ENCODE results near the gene PHAX. TPM values are rescaled to one million over a fixed set of nuclear protein-coding genes. Genes with fewer than 3 reads are reported as not detected.

PHAX gene
- total and polyA plus RNA-seq, 2 experiments from 2014 or later, result 57.0 to 65.0 TPM

- WGBS (ENCODE audit: low lambda C conversion rate, missing lambda C conversion rate), result 94% methylated on average over 2 of the region's 2 CpGs
- H2AFZ ChIP-seq, result no peak overlapping the region
Observed at GRCh38 chr5:126562823-126563222, 37.9 kb upstream of the PHAX start.

GRCh38 chr5:126568206-126568755, 32.5 kb upstream of the PHAX start:
- no peaks in the 10 kb centered on the region for H3K36me3 ChIP-seq (replicated peaks; ENCODE audit: insufficient read depth, low read depth)
- H3K27ac ChIP-seq, result no peak overlapping the region
- no peaks in the 10 kb centered on the region for H3K4me1 ChIP-seq (ENCODE audit: insufficient read depth)
- no peak for DNase-seq (ENCODE audit: low spot score)
- H3K4me2 ChIP-seq, result no peak overlapping the region
- TF ChIP-seq CTCF (IDR thresholded peaks at IDR 0.05; ENCODE audit: poor library complexity) (no peak), EZH2phosphoT487 (IDR thresholded peaks at IDR 0.05; ENCODE audit: low read depth, severe bottlenecking, unreplicated experiment) (no peak), EZH2 (IDR thresholded peaks at IDR 0.05; ENCODE audit: borderline replicate concordance) (no peak)
- H3K4me3 ChIP-seq, result no peak overlapping the region
- no peak overlapping the region for H2AFZ ChIP-seq
- no peaks in the 10 kb centered on the region for H4K20me1 ChIP-seq (ENCODE audit: insufficient read depth, poor library complexity, severe bottlenecking)
- 95% methylated on average over 4 of the region's 4 CpGs for WGBS (ENCODE audit: low lambda C conversion rate, missing lambda C conversion rate)
- H3K9me2 ChIP-seq (replicated peaks; ENCODE audit: insufficient read depth), result no peaks in the 10 kb centered on the region
- no peaks in the 10 kb centered on the region for H3K9me3 ChIP-seq (ENCODE audit: low read depth)
- no peaks in the 10 kb centered on the region for H3K27me3 ChIP-seq
- H3K79me2 ChIP-seq, result no peaks in the 10 kb centered on the region

More at GRCh38 chr5:126562823-126563222, 37.9 kb upstream of the PHAX start:
- Histone ChIP-seq H4K20me1 (ENCODE audit: insufficient read depth, poor library complexity, severe bottlenecking) (no peaks in the 10 kb centered on the region), H3K27ac (no peak overlapping the region), H3K4me1 (ENCODE audit: insufficient read depth) (no peaks in the 10 kb centered on the region), H3K79me2 (no peaks in the 10 kb centered on the region), H3K9me2 (replicated peaks; ENCODE audit: insufficient read depth) (no peaks in the 10 kb centered on the region), H3K4me2 (no peak overlapping the region), H3K36me3 (replicated peaks; ENCODE audit: insufficient read depth, low read depth) (peaks cover 3% of the 10 kb centered on the region), H3K4me3 (no peak overlapping the region), H3K27me3 (no peaks in the 10 kb centered on the region), H3K9me3 (ENCODE audit: low read depth) (no peaks in the 10 kb centered on the region)
- no peak for TF ChIP-seq EZH2phosphoT487 (IDR thresholded peaks at IDR 0.05; ENCODE audit: low read depth, severe bottlenecking, unreplicated experiment)
- no peak for TF ChIP-seq CTCF (IDR thresholded peaks at IDR 0.05; ENCODE audit: poor library complexity)
- TF ChIP-seq EZH2 (IDR thresholded peaks at IDR 0.05; ENCODE audit: borderline replicate concordance), result no peak
- no peak for DNase-seq (ENCODE audit: low spot score)

DNA sequence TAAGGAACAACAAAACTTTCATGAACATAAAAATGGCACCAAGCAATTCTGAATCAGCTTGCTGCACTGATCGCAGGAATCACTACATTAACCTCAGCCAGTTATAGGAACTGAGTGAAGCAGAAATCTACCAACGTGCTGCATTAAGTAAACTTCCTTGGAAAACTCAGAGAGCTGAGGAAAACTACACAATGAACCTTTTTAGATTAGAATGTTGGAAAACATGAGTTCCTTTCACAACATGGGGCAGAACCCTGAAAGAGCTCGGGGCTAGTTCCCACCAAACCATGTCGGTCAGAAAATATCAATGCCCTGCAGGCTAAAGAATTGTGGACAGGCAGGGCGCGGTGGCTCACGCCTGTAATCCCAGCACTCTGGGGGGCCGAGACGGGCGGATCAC, 25.1 kb upstream of the PHAX start:
- H3K27ac ChIP-seq, result no peak overlapping the region
- no peaks in the 10 kb centered on the region for H3K36me3 ChIP-seq (replicated peaks; ENCODE audit: insufficient read depth, low read depth)
- H3K9me2 ChIP-seq (replicated peaks; ENCODE audit: insufficient read depth), result no peaks in the 10 kb centered on the region
- 98% methylated on average over 10 of the region's 10 CpGs for WGBS (ENCODE audit: low lambda C conversion rate, missing lambda C conversion rate)
- TF ChIP-seq EZH2phosphoT487 (IDR thresholded peaks at IDR 0.05; ENCODE audit: low read depth, severe bottlenecking, unreplicated experiment) (no peak), EZH2 (IDR thresholded peaks at IDR 0.05; ENCODE audit: borderline replicate concordance) (no peak), CTCF (IDR thresholded peaks at IDR 0.05; ENCODE audit: poor library complexity) (no peak)
- H3K4me1 ChIP-seq (ENCODE audit: insufficient read depth), result no peaks in the 10 kb centered on the region
- H3K4me3 ChIP-seq, result no peak overlapping the region
- no peak overlapping the region for H2AFZ ChIP-seq
- H3K9me3 ChIP-seq (ENCODE audit: low read depth), result no peaks in the 10 kb centered on the region
- no peaks in the 10 kb centered on the region for H4K20me1 ChIP-seq (ENCODE audit: insufficient read depth, poor library complexity, severe bottlenecking)
- H3K4me2 ChIP-seq, result no peak overlapping the region
- DNase-seq (ENCODE audit: low spot score), result no peak
- H3K79me2 ChIP-seq, result no peaks in the 10 kb centered on the region
- no peaks in the 10 kb centered on the region for H3K27me3 ChIP-seq

All from hepatocyte (in vitro differentiated cells).